HCT116 (cell line): ENCODE data around the gene F11.
"Not testable (repeated sequence)": the region's sequence is repeated elsewhere in the genome, so short reads cannot be mapped to it uniquely, and the experiment has no call there.

ENCODE experiments used
- ATF3 ChIP-seq: IDR thresholded peaks from 2 replicates; pipeline ENCODE4 v1.6.1; 2012
- CEBPB ChIP-seq: IDR thresholded peaks from 2 replicates; pipeline ENCODE4 v1.6.1; 2012; ENCODE audit warnings: low read depth
- CTCF ChIP-seq, 3 experiments: fragments of 200-600 bp in 1 of 3; sonication (generic) in 1 of 3; IDR thresholded peaks in 2 of 3; conservative IDR thresholded peaks in 1 of 3; 2 replicates each; pipeline ENCODE4 v1.5.1; 2012 to 2017; ENCODE audit warnings: low read depth in 2 of 3, low read length in 2 of 3, antibody characterized with exemption in 1 of 3, borderline replicate concordance in 1 of 3, control low read depth in 1 of 3, mild to moderate bottlenecking in 1 of 3, mixed read lengths in 1 of 3, mixed run types in 1 of 3, moderate library complexity in 1 of 3; ENCODE audit not compliant: insufficient read depth in 1 of 3
- EZH2 ChIP-seq: fragments of 200-600 bp; sonication (generic); IDR thresholded peaks from 2 replicates; pipeline ENCODE4 v1.6.1; 2017; ENCODE audit warnings: antibody characterized with exemption, mixed run types
- EZH2phosphoT487 ChIP-seq: fragments of 200-600 bp; IDR thresholded peaks from 2 replicates; pipeline ENCODE4 v1.6.1; 2018; ENCODE audit warnings: antibody characterized with exemption, borderline replicate concordance
- FOSL1 ChIP-seq: IDR thresholded peaks from 2 replicates; pipeline ENCODE4 v1.6.1; 2012; ENCODE audit warnings: low read depth
- POLR2A ChIP-seq: IDR thresholded peaks from 2 replicates; pipeline ENCODE4 v1.7.0; 2011; ENCODE audit warnings: borderline replicate concordance; ENCODE audit not compliant: insufficient read depth, insufficient read length; ENCODE audit errors: extremely low read depth
- POLR2AphosphoS5 ChIP-seq: IDR thresholded peaks from 2 replicates; pipeline ENCODE4 v1.6.1; 2011; ENCODE audit warnings: mild to moderate bottlenecking, low read depth, low read length, moderate library complexity
- REST ChIP-seq: IDR thresholded peaks from 2 replicates; pipeline ENCODE4 v1.6.1; 2012; ENCODE audit warnings: low read depth
- SIN3A ChIP-seq: IDR thresholded peaks from 2 replicates; pipeline ENCODE4 v1.6.1; 2012; ENCODE audit warnings: low read depth
- SP1 ChIP-seq: IDR thresholded peaks from 2 replicates; pipeline ENCODE4 v1.6.1; 2012; ENCODE audit warnings: low read depth
- TCF7L2 ChIP-seq: IDR thresholded peaks from 2 replicates; pipeline ENCODE4 v1.7.0; 2011; ENCODE audit warnings: borderline replicate concordance, inconsistent platforms; ENCODE audit not compliant: insufficient read depth, insufficient read length; ENCODE audit errors: extremely low read depth
- ZBTB33 ChIP-seq: IDR thresholded peaks from 2 replicates; pipeline ENCODE4 v1.6.1; 2011; ENCODE audit warnings: mild to moderate bottlenecking, low read length, moderate library complexity; ENCODE audit not compliant: insufficient replicate concordance; ENCODE audit errors: extremely low read depth
- ZNF274 ChIP-seq: fragments of 200-500 bp; sonication (Bioruptor generic); IDR thresholded peaks from 2 replicates; pipeline ENCODE4 v1.6.1; 2014; ENCODE audit warnings: mild to moderate bottlenecking, low read depth, low read length, inconsistent platforms

GRCh38 chr4:186273392-186273789, 7.4 kb downstream of the F11 start:
- TF ChIP-seq CTCF (IDR thresholded peaks at IDR 0.05 in 2 of 3, conservative IDR thresholded peaks at IDR 0.05 in 1 of 3; ENCODE audit: borderline replicate concordance in 1 of 3, insufficient read depth in 1 of 3, low read depth in 2 of 3, low read length in 2 of 3); EZH2phosphoT487; REST; EZH2; POLR2A; ZNF274; CEBPB; ZBTB33; TCF7L2; POLR2AphosphoS5; SP1; ATF3; SIN3A; FOSL1: not testable (repeated sequence)
